Natural killer cell (primary cell): ENCODE results near the gene USP9X. TPM values are rescaled to one million over a fixed set of nuclear protein-coding genes. Genes with fewer than 3 reads are reported as not detected.
"Not testable (repeated sequence)": the region's sequence is repeated elsewhere in the genome, so short reads cannot be mapped to it uniquely, and the experiment has no call there.

ENCODE experiments used
- ATAC-seq, 3 donors: fragments of 150-1000 bp in 2 of 3; fragments of 200-7000 bp in 1 of 3; cut with Tn5 transposase; 1 replicate in 1 of 3; 2 replicates in 2 of 3; pipeline ENCODE4 v1.10.0; 2021; ENCODE audit warnings: mild to moderate bottlenecking in 2 of 3, moderate library complexity in 2 of 3
- DNase-seq, 2 donors: peaks; one replicate each; pipeline versions ENCODE4 v3.0.0 to v3.0.0-alpha.2; 2013 to 2021; ENCODE audit warnings: mixed read lengths in 1 of 2
- H3K27ac ChIP-seq: one replicate; pipeline ENCODE4 v1.5.1; 2013; ENCODE audit warnings: mild to moderate bottlenecking, low read length
- H3K27me3 ChIP-seq: one replicate; pipeline ENCODE4 v1.6.1; 2013; ENCODE audit warnings: low read length; ENCODE audit not compliant: control insufficient read depth, insufficient read depth
- H3K36me3 ChIP-seq: one replicate; pipeline ENCODE4 v1.6.1; 2013; ENCODE audit warnings: low read length; ENCODE audit not compliant: control insufficient read depth, insufficient read depth
- H3K4me1 ChIP-seq: one replicate; pipeline ENCODE4 v1.6.1; 2013; ENCODE audit warnings: low read length; ENCODE audit not compliant: control insufficient read depth, insufficient read depth
- H3K4me3 ChIP-seq: one replicate; pipeline ENCODE4 v1.5.1; 2013; ENCODE audit warnings: low read length
- H3K9me3 ChIP-seq: one replicate; pipeline ENCODE4 v1.6.1; 2013; ENCODE audit warnings: low read length; ENCODE audit not compliant: control insufficient read depth, insufficient read depth
- H3K27ac Mint-ChIP-seq, 2 donors: one replicate each; pipeline ENCODE4 v1.8.0; 2022; ENCODE audit warnings: mild to moderate bottlenecking in 2 of 2, mixed read lengths in 2 of 2, moderate library complexity in 1 of 2
- H3K27me3 Mint-ChIP-seq, 2 donors: one replicate each; pipeline ENCODE4 v1.8.0; 2022; ENCODE audit warnings: low read depth in 2 of 2, mixed read lengths in 2 of 2
- H3K36me3 Mint-ChIP-seq: one replicate; pipeline ENCODE4 v1.8.0; 2022; ENCODE audit warnings: mixed read lengths
- H3K4me1 Mint-ChIP-seq, 2 donors: one replicate each; pipeline ENCODE4 v1.8.0; 2022; ENCODE audit warnings: mixed read lengths in 2 of 2
- H3K4me3 Mint-ChIP-seq: one replicate; pipeline ENCODE4 v1.8.0; 2022; ENCODE audit warnings: mild to moderate bottlenecking, moderate library complexity, mixed read lengths
- H3K9me3 Mint-ChIP-seq, 2 donors: one replicate each; pipeline ENCODE4 v1.8.0; 2022; ENCODE audit warnings: mixed read lengths in 2 of 2
- WGBS: methylation state at CpG from one replicate; pipeline ENCODE4 v1.1.7; 2013; ENCODE audit warnings: missing lambda C conversion rate; ENCODE audit not compliant: insufficient coverage; 5-methylcytosine and 5-hydroxymethylcytosine counted together
- intact Hi-C: fragments of 100-400 bp; cut with micrococcal nuclease; formaldehyde crosslinking; loops from one replicate; pipeline ENCODE4 v1.14.2; 2022
- total RNA-seq, 4 donors: library from RNA; stranded (reverse); fragments of 120-200 nt in 1 of 4; gene quantifications; one replicate each; pipeline versions ENCODE4 v1.2.3 to v1.2.4, GENCODE V29; 2013 to 2022
- TF ChIP-seq, protein P1 (sequence below): fragments of 200-600 bp; IDR thresholded peaks from one replicate; pipeline ENCODE4 v1.8.0; 2022; ENCODE audit warnings: antibody characterized with exemption

The USP9X gene
- total RNA-seq, 3 donors from 2014 or later (not counting 1 experiment from before 2014, with no cell fraction given) = 76.3 to 87.4 (median 81.9) TPM

DNA sequence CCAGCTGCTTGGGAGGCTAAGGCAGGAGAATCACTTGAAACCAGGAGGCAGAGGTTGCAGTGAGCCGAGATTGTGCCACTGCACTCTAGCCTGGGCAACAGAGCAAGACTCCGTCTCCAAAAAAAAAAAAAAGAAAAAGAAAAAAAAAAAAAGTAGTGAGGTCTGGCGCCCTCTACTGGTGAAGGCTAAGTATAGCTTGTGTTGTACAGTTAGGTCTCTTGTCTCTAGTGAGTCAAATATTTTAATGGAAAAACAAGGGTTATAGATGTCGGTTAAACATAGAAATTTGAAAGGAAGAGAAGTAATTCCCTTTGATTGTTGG, 29.8 kb downstream of the USP9X start:
- not testable (repeated sequence) for H3K27ac ChIP-seq, H3K27me3 Mint-ChIP-seq, H3K36me3 Mint-ChIP-seq, H3K4me3 ChIP-seq, H3K27me3 ChIP-seq, H3K9me3 Mint-ChIP-seq, H3K4me3 Mint-ChIP-seq, H3K9me3 ChIP-seq, H3K36me3 ChIP-seq
- Mint-ChIP-seq H3K4me1 (peaks cover 61 to 66% of the 10 kb centered on the region in 2 donors), H3K27ac (peak overlapping the region; percentile 52 to 71)
- DNase-seq (peak; percentile 14 to 76), ATAC-seq (peak; percentile 55 to 73 (median 68))
- H3K4me1 ChIP-seq = peaks cover 13% of the 10 kb centered on the region
- intact Hi-C loops = loop anchor here (1.0 to 10.0 kb wide), 3 partner anchors 33 to 460 kb away; no protein-coding TSS in a partner anchor
- TF ChIP-seq, protein P1, sequence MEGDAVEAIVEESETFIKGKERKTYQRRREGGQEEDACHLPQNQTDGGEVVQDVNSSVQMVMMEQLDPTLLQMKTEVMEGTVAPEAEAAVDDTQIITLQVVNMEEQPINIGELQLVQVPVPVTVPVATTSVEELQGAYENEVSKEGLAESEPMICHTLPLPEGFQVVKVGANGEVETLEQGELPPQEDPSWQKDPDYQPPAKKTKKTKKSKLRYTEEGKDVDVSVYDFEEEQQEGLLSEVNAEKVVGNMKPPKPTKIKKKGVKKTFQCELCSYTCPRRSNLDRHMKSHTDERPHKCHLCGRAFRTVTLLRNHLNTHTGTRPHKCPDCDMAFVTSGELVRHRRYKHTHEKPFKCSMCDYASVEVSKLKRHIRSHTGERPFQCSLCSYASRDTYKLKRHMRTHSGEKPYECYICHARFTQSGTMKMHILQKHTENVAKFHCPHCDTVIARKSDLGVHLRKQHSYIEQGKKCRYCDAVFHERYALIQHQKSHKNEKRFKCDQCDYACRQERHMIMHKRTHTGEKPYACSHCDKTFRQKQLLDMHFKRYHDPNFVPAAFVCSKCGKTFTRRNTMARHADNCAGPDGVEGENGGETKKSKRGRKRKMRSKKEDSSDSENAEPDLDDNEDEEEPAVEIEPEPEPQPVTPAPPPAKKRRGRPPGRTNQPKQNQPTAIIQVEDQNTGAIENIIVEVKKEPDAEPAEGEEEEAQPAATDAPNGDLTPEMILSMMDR = peak; percentile 57
- WGBS = 6% methylated on average over 3 of the region's 4 CpGs

GRCh38 chrX:41116948-41117347, 31.7 kb downstream of the USP9X start:
- Mint-ChIP-seq H3K9me3 (no peaks in the 10 kb centered on the region), H3K27ac (peak overlapping the region; percentile 52 to 83), H3K27me3 (no peaks in the 10 kb centered on the region), H3K4me1 (peaks cover 54 to 59% of the 10 kb centered on the region in 2 donors), H3K4me3 (peak overlapping the region; percentile 40), H3K36me3 (no peaks in the 10 kb centered on the region)
- Histone ChIP-seq H3K36me3 (no peaks in the 10 kb centered on the region), H3K4me3 (no peak overlapping the region), H3K4me1 (peaks cover 13% of the 10 kb centered on the region), H3K27me3 (no peaks in the 10 kb centered on the region), H3K27ac (peak overlapping the region; percentile 38), H3K9me3 (no peaks in the 10 kb centered on the region)
- intact Hi-C loops = loop anchor here (5.0 to 10.0 kb wide), 2 partner anchors 35 to 462 kb away; no protein-coding TSS in a partner anchor
- WGBS = 0% methylated on average over 3 of the region's 4 CpGs
- DNase-seq (peak in 1 of 2 donors; percentile 63), ATAC-seq (peak; percentile 64 to 79 (median 78))
- TF ChIP-seq, protein P1 = no peak

DNA sequence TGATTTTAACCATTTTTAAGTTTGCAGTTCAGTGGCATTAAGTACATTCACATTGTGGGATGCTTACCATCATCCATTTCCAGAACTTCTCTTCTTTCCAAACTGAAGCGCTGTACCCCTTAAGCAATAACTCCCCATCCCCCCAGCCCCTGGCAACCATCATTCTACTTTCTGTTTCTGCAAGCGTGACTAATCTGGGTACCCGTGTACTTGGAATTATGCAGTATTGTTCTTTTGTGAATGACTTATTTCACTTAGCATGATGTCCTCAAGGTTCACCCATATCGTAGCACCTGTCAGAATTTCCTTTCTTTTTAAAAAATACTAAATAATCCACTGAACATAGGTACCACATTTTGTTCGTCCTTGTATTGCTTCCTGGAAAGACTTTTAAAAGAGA, 32.9 kb downstream of the USP9X start:
- Histone ChIP-seq H3K4me1 (peaks cover 21% of the 10 kb centered on the region), H3K9me3 (no peaks in the 10 kb centered on the region), H3K36me3 (no peaks in the 10 kb centered on the region), H3K27ac (no peak overlapping the region), H3K4me3 (no peak overlapping the region), H3K27me3 (no peaks in the 10 kb centered on the region)
- TF ChIP-seq, protein P1 = no peak
- WGBS = 50% methylated on average over 1 of the region's 5 CpGs
- intact Hi-C loops = loop anchor here (5.0 to 10.0 kb wide), 2 partner anchors 36 to 463 kb away; no protein-coding TSS in a partner anchor
- Mint-ChIP-seq H3K4me3 (peak overlapping the region; percentile 25), H3K9me3 (no peaks in the 10 kb centered on the region), H3K4me1 (peaks cover 62 to 66% of the 10 kb centered on the region in 2 donors), H3K27ac (peak overlapping the region; percentile 41 to 52), H3K36me3 (no peaks in the 10 kb centered on the region), H3K27me3 (no peaks in the 10 kb centered on the region)
- DNase-seq (peak in 1 of 2 donors; percentile 16), ATAC-seq (no peak)

GRCh38 chrX:41119803-41120202, 34.6 kb downstream of the USP9X start:
- intact Hi-C loops = loop anchor here (5.0 to 10.0 kb wide), 2 partner anchors 38 to 465 kb away; no protein-coding TSS in a partner anchor
- H3K36me3 Mint-ChIP-seq = no peaks in the 10 kb centered on the region
- H3K9me3 Mint-ChIP-seq = no peaks in the 10 kb centered on the region
- H3K27me3 ChIP-seq = no peaks in the 10 kb centered on the region
- H3K4me3 Mint-ChIP-seq = no peak overlapping the region
- H3K27me3 Mint-ChIP-seq = no peaks in the 10 kb centered on the region
- DNase-seq (no peak), ATAC-seq (no peak)
- TF ChIP-seq, protein P1 = no peak
- no peak overlapping the region for H3K4me3 ChIP-seq
- H3K9me3 ChIP-seq = no peaks in the 10 kb centered on the region
- no peak overlapping the region for H3K27ac Mint-ChIP-seq
- no peaks in the 10 kb centered on the region for H3K36me3 ChIP-seq
- H3K4me1 Mint-ChIP-seq = peaks cover 61 to 64% of the 10 kb centered on the region in 2 donors
- 82% methylated on average over 2 of the region's 6 CpGs for WGBS
- peaks cover 20% of the 10 kb centered on the region for H3K4me1 ChIP-seq
- H3K27ac ChIP-seq = no peak overlapping the region
